ENCODE data around the gene LSM12. TPM values are rescaled to one million over a fixed set of nuclear protein-coding genes. Genes with fewer than 3 reads are reported as not detected.

LSM12 gene
- total and polyA plus RNA-seq, 2 of the 8 experiments (the other 6 are each of a cell fraction or from before 2014, with no cell fraction given), result 69.8 to 142 TPM

DNA sequence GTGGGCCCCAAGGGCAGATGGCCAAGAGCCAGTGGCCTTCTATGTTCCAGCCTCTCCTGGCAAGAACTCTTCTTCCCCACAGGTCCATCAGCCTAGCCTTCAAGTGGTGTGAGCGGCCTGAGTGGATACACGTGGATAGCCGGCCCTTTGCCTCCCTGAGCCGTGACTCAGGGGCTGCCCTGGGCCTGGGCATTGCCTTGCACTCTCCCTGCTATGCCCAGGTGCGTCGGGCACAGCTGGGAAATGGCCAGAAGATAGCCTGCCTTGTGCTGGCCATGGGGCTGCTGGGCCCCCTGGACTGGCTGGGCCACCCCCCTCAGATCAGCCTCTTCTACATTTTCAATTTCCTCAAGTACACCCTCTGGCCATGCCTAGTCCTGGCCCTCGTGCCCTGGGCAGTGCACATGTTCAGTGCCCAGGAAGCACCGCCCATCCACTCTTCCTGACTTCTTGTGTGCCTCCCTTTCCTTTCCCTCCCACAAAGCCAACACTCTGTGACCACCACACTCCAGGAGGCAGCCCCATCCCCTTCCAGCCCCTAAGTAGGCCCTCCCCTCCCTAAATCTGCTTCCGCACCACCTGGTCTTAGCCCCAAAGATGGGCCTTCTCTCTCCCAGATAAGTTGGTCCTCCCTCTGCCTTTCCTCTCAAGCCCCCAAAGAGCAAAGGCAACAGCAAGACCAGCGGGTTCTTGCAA is 9.3 kb upstream of the LSM12 start:
- H2BK20ac ChIP-seq (ENCODE audit: low read length), result no peak overlapping the region
- no peak overlapping the region for H3K56ac ChIP-seq (replicated peaks; ENCODE audit: insufficient read length, low read depth, low read length)
- peaks cover 2% of the 10 kb centered on the region; the same call in 1 of the 2 replicates for H3K79me1 ChIP-seq (ENCODE audit: low read depth, low read length)
- no peak for FAIRE-seq
- peaks cover 6% of the 10 kb centered on the region; the same call in 1 of the 2 replicates for H3K23me2 ChIP-seq (ENCODE audit: low read depth, low read length)
- H2BK5ac ChIP-seq (ENCODE audit: low read depth, low read length), result no peak overlapping the region; the same call in 1 of the 2 replicates
- ChIA-PET POLR2A (ENCODE audit: partially characterized antibody) (interaction anchor here (1.3 to 2.9 kb wide), 4 partner anchors 10 to 37 kb away, joined by 3 to 17 read pairs (median 9); partner anchors contain the start of gene LSM12), CTCF (ENCODE audit: partially characterized antibody) (interaction anchor here (1.1 to 7.1 kb wide), 3 partner anchors 10 to 95 kb away, joined by 3 to 71 read pairs (median 7); partner anchors contain the start of gene ASB16)
- no peak overlapping the region for H4K91ac ChIP-seq (replicated peaks; ENCODE audit: insufficient read length, low read length)
- WGBS, 2 experiments (ENCODE audit: extremely low coverage in 1 of 2, insufficient coverage in 1 of 2, insufficient read length in 1 of 2, insufficient replicate concordance in 2 of 2, low coverage in 1 of 2, low lambda C conversion rate in 2 of 2, missing lambda C conversion rate in 1 of 2), result 92% methylated on average over 9 of the region's 10 CpGs; no CpG with 5 or more reads in 1 of the 2 experiments
- no peak overlapping the region for H3K4me2 ChIP-seq (ENCODE audit: insufficient read depth in 1 of 2, low read depth in 2 of 2, low read length in 2 of 2)
- H3K23ac ChIP-seq (ENCODE audit: insufficient read length), result no peak overlapping the region
- H4K5ac ChIP-seq (ENCODE audit: insufficient read length, low read depth, low read length), result no peak overlapping the region
- peaks cover 0 to 2% (median under 1%) of the 10 kb centered on the region in 4 experiments; a peak in 3 of 7 replicates for H3K4me1 ChIP-seq (replicated peaks in 1 of 4; ENCODE audit: control insufficient read depth in 3 of 4, insufficient read depth in 4 of 4, low read length in 3 of 4)
- no peaks in the 10 kb centered on the region for H3K9me3 ChIP-seq (ENCODE audit: insufficient read depth in 2 of 2, low read depth in 1 of 2, low read length in 1 of 2)
- H3K79me2 ChIP-seq (ENCODE audit: control insufficient read depth in 1 of 2, insufficient read depth in 2 of 2, low read length in 2 of 2), result peaks cover 0 to 19% of the 10 kb centered on the region in 2 experiments; a peak in 2 of 4 replicates
- H3K4me3 ChIP-seq (ENCODE audit: extremely low read depth in 1 of 4, insufficient read depth in 2 of 4, low read depth in 3 of 4, low read length in 4 of 4), result no peak overlapping the region
- H3K14ac ChIP-seq (ENCODE audit: insufficient read length), result no peak overlapping the region
- H3K9ac ChIP-seq (replicated peaks in 1 of 4; ENCODE audit: extremely low read depth in 1 of 4, low read depth in 3 of 4, low read length in 3 of 4), result no peak overlapping the region
- H3K27ac ChIP-seq (ENCODE audit: low read depth, low read length), result no peak overlapping the region
- no peak overlapping the region for H2AK5ac ChIP-seq (ENCODE audit: low read depth, low read length)
- peaks cover 0 to 13% of the 10 kb centered on the region in 2 experiments for H4K20me1 ChIP-seq (replicated peaks in 1 of 2; ENCODE audit: control insufficient read depth in 1 of 2, insufficient read depth in 2 of 2, low read length in 2 of 2)
- peaks cover 12 to 40% (median 30%) of the 10 kb centered on the region in 4 experiments; a peak in 6 of 8 replicates for H3K36me3 ChIP-seq (ENCODE audit: control insufficient read depth in 2 of 4, insufficient read depth in 4 of 4, low read length in 3 of 4)
- DNase-seq (ENCODE audit: low read depth in 1 of 2, low spot score in 2 of 2), result no peak
- H2BK15ac ChIP-seq (ENCODE audit: low read length), result no peak overlapping the region
- H3K18ac ChIP-seq (ENCODE audit: extremely low read depth, low read length), result no peak overlapping the region
- H3K4ac ChIP-seq (replicated peaks; ENCODE audit: insufficient read length, low read depth, low read length), result no peak overlapping the region
- TF ChIP-seq POLR2A (IDR thresholded peaks at IDR 0.05; ENCODE audit: control extremely low read depth in 1 of 2, low read depth in 2 of 2, low read length in 2 of 2) (0 out of 3 replicates have a peak, but pooled peaks of 1 of the 2 experiments have one; percentile 18), PHF8 (conservative IDR thresholded peaks at IDR 0.05; ENCODE audit: low read depth, low read length) (no peak), BCL11A (IDR thresholded peaks at IDR 0.05; ENCODE audit: low read depth in 2 of 2, low read length in 2 of 2) (no peak), POLR2AphosphoS5 (IDR thresholded peaks at IDR 0.05; ENCODE audit: low read depth, low read length) (0 out of 2 replicates have a peak, but pooled peaks have one; percentile 29), SIN3A (conservative IDR thresholded peaks at IDR 0.05 in 1 of 2, IDR thresholded peaks at IDR 0.05 in 1 of 2; ENCODE audit: low read depth in 1 of 2, low read length in 2 of 2) (no peak)
- H4K8ac ChIP-seq (ENCODE audit: extremely low read depth, insufficient read depth, low read length), result no peak overlapping the region
- no peak overlapping the region for H2BK120ac ChIP-seq (replicated peaks; ENCODE audit: low read depth, low read length)
- H2AFZ ChIP-seq (ENCODE audit: low read length), result no peak overlapping the region
- no peaks in the 10 kb centered on the region for H3K27me3 ChIP-seq (replicated peaks in 1 of 4; ENCODE audit: control insufficient read depth in 3 of 4, extremely low read depth in 1 of 4, insufficient read depth in 3 of 4, low read length in 3 of 4)
- no peak overlapping the region for H2BK12ac ChIP-seq (ENCODE audit: low read depth, low read length)

Measured in H1 (cell line).